ENCODE results near the gene NAGPA.

DNA sequence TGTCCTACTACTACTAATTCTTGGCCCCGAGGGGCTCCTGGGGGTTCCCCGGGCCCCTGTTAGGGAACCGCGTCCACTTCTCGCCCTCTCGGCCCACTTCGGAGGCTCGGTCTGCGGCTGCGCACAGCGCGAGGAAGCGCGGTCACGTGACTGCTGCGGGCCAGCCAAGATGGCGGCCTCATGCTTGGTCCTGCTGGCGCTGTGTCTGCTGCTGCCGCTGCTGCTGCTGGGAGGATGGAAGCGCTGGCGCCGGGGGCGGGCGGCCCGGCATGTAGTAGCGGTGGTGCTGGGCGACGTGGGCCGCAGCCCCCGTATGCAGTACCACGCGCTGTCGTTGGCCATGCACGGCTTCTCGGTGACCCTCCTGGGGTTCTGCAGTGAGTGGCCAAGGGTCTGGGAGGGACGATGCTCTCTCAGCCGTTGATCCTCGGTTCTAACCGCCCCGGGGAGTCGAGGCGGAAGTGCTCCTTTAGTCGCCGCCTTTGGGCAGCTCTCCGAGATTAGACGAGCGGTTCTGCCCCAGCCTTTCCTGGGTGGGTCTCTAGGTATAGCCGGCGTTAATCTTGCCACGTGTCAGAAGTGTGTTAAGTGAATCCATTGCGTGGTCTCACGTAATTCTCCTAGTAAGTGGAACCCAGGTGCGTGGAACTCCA lies 38.1 kb upstream of the NAGPA start, which contains the start of gene ALG1:
- TF ChIP-seq POLR2A (IDR thresholded peaks at IDR 0.05; ENCODE audit: low read length), result peak; percentile 89
- no peak for TF ChIP-seq GATA1 (IDR thresholded peaks at IDR 0.05; ENCODE audit: low read depth, low read length)

Data from erythroblast (primary cell).